Upper lobe of left lung (tissue), 6 donors: ENCODE results near the gene TRAF5. TPM values are rescaled to one million over a fixed set of nuclear protein-coding genes. Genes with fewer than 3 reads are reported as not detected.
A peak's percentile ranks its signal among the peaks of the same experiment; 100 is the strongest.
"Not testable (repeated sequence)": the region's sequence is repeated elsewhere in the genome, so short reads cannot be mapped to it uniquely, and the experiment has no call there.

Source experiments
- ATAC-seq, 2 donors: fragments of 200-7000 bp; cut with Tn5 transposase; one replicate each; pipeline ENCODE4 v1.9.1; 2022; ENCODE audit warnings: mild to moderate bottlenecking in 2 of 2, moderate library complexity in 2 of 2; ENCODE audit not compliant: low FRiP score in 2 of 2
- DNase-seq, 2 donors: peaks; one replicate each; pipeline ENCODE4 v3.0.0-alpha.2; 2019 to 2020
- H3K27ac ChIP-seq, 4 donors: fragments of 200-600 bp; sonication (generic); one replicate each; pipeline ENCODE4 v1.5.1; 2016 to 2019
- H3K27me3 ChIP-seq, 4 donors: fragments of 200-600 bp; sonication (generic); one replicate each; pipeline ENCODE4 v1.5.1; 2017 to 2019
- H3K36me3 ChIP-seq, 4 donors: fragments of 200-600 bp; sonication (generic); one replicate each; pipeline ENCODE4 v1.5.1; 2016 to 2019
- H3K4me1 ChIP-seq, 4 donors: fragments of 200-600 bp; sonication (generic); one replicate each; pipeline ENCODE4 v1.5.1; 2018 to 2019
- H3K4me3 ChIP-seq, 4 donors: fragments of 200-600 bp; sonication (generic); one replicate each; pipeline ENCODE4 v1.5.1; 2017 to 2019; ENCODE audit warnings: mild to moderate bottlenecking in 2 of 4, moderate library complexity in 1 of 4
- H3K9me3 ChIP-seq, 4 donors: fragments of 200-600 bp; sonication (generic); one replicate each; pipeline ENCODE4 v1.5.1; 2018 to 2019
- CTCF ChIP-seq, 6 experiments: fragments of 450-650 bp in 4 of 6; fragments of 200-600 bp in 2 of 6; sonication (generic) in 2 of 6; IDR thresholded peaks; one replicate each; pipeline ENCODE4 v1.5.1; 2016 to 2019; ENCODE audit warnings: antibody characterized with exemption in 6 of 6
- EP300 ChIP-seq, 4 donors: sonication (generic); formaldehyde crosslinking; IDR thresholded peaks; one replicate each; pipeline ENCODE4 v1.5.1; 2017; ENCODE audit warnings: antibody characterized with exemption in 4 of 4, control low read depth in 2 of 4
- POLR2A ChIP-seq, 4 donors: fragments of 450-650 bp; IDR thresholded peaks; one replicate each; pipeline ENCODE4 v1.5.1; 2016 to 2017; ENCODE audit warnings: antibody characterized with exemption in 4 of 4, mild to moderate bottlenecking in 2 of 4
- POLR2AphosphoS5 ChIP-seq, 2 donors: sonication (generic); formaldehyde crosslinking; IDR thresholded peaks; one replicate each; pipeline ENCODE4 v1.5.1; 2017; ENCODE audit warnings: antibody characterized with exemption in 2 of 2
- whole genome bisulfite sequencing, 2 donors: methylation state at CpG; one replicate each; pipeline ENCODE4 v1.1.5; 2017 to 2018; 5-methylcytosine and 5-hydroxymethylcytosine counted together
- total RNA-seq, 6 donors: library from RNA; depleted of rRNA in 4 of 6; stranded (reverse); fragments of >200 nt in 4 of 6; gene quantifications; one replicate each; pipeline versions ENCODE4 v1.1.0 to v1.2.1, GENCODE V29; 2016 to 2021
- donor health status: DM: no; HTN: no; CAD: no; lungs with moderate emphysema.
- donor health status: DM: no; HTN: yes; CAD: no; lungs with severe emphysema.

Gene TRAF5
- total RNA-seq, 6 donors from 2014 or later = 4.6 to 13.6 (median 9.5) TPM

GRCh38 chr1:211393203-211393602 is 66.6 kb downstream of the TRAF5 start:
- Histone ChIP-seq H3K27ac (no peak overlapping the region), H3K36me3 (peaks cover 0 to 10% (median 3%) of the 10 kb centered on the region in 4 donors), H3K27me3 (no peaks in the 10 kb centered on the region), H3K4me3 (no peak overlapping the region), H3K9me3 (no peaks in the 10 kb centered on the region), H3K4me1 (no peaks in the 10 kb centered on the region)
- ATAC-seq = no peak
- no peak for DNase-seq
- TF ChIP-seq CTCF (IDR thresholded peaks at IDR 0.05) (no peak), POLR2AphosphoS5 (IDR thresholded peaks at IDR 0.05) (no peak), POLR2A (IDR thresholded peaks at IDR 0.05) (no peak), EP300 (IDR thresholded peaks at IDR 0.05) (no peak)
- WGBS, 2 donors = 75 to 80% methylated on average over 1 of the region's 1 CpG

- DNase-seq = not testable (repeated sequence)
- 82 to 84% methylated on average over 13 of the region's 13 CpGs for WGBS, 2 donors
Measured at GRCh38 chr1:211398266-211398930, 71.8 kb downstream of the TRAF5 start.

GRCh38 chr1:211399851-211400393 is 73.3 kb downstream of the TRAF5 start:
- not testable (repeated sequence) for H3K27ac ChIP-seq, ATAC-seq, H3K9me3 ChIP-seq, H3K4me3 ChIP-seq, H3K4me1 ChIP-seq, H3K27me3 ChIP-seq, DNase-seq
- 86 to 87% methylated on average over 13 of the region's 13 CpGs for WGBS, 2 donors
- peaks cover 0 to 13% (median 4%) of the 10 kb centered on the region in 4 donors for H3K36me3 ChIP-seq

More at GRCh38 chr1:211398266-211398930, 71.8 kb downstream of the TRAF5 start:
- not testable (repeated sequence) for H3K4me1 ChIP-seq, H3K4me3 ChIP-seq, ATAC-seq, H3K27ac ChIP-seq, H3K9me3 ChIP-seq, H3K27me3 ChIP-seq
- peaks cover 0 to 13% (median 4%) of the 10 kb centered on the region in 4 donors for H3K36me3 ChIP-seq

GRCh38 chr1:211401751-211402150 is 75.1 kb downstream of the TRAF5 start:
- not testable (repeated sequence) for H3K27me3 ChIP-seq, H3K4me3 ChIP-seq, ATAC-seq, DNase-seq, H3K27ac ChIP-seq, H3K9me3 ChIP-seq, H3K36me3 ChIP-seq, H3K4me1 ChIP-seq
- 94 to 95% methylated on average over 1 of the region's 1 CpG for WGBS, 2 donors

- ATAC-seq, H3K4me3 ChIP-seq, H3K9me3 ChIP-seq, DNase-seq, H3K27ac ChIP-seq, H3K36me3 ChIP-seq, H3K4me1 ChIP-seq, H3K27me3 ChIP-seq: not testable (repeated sequence)
- 88 to 96% methylated on average over 2 to 3 of the region's 3 CpGs for WGBS, 2 donors
Measured at GRCh38 chr1:211406086-211406485, 79.5 kb downstream of the TRAF5 start.

GRCh38 chr1:211407749-211408148 is 81.1 kb downstream of the TRAF5 start:
- peak in 1 of 2 donors; percentile 64 for DNase-seq
- H3K9me3 ChIP-seq, H3K4me1 ChIP-seq, ATAC-seq, H3K4me3 ChIP-seq, H3K36me3 ChIP-seq, H3K27ac ChIP-seq, H3K27me3 ChIP-seq: not testable (repeated sequence)
- WGBS, 2 donors = 86 to 91% methylated on average over 1 to 7 of the region's 7 CpGs

GRCh38 chr1:211411639-211412038 is 85.0 kb downstream of the TRAF5 start:
- Histone ChIP-seq H3K27me3 (no peaks in the 10 kb centered on the region), H3K36me3 (no peaks in the 10 kb centered on the region), H3K27ac (no peak overlapping the region), H3K4me3 (no peak overlapping the region), H3K9me3 (no peaks in the 10 kb centered on the region), H3K4me1 (peaks cover 0 to 2% (median 0%) of the 10 kb centered on the region in 4 donors)
- ATAC-seq (no peak), DNase-seq (no peak)
- 90 to 92% methylated on average over 3 of the region's 3 CpGs for WGBS, 2 donors
- TF ChIP-seq POLR2A (IDR thresholded peaks at IDR 0.05) = no peak
- TF ChIP-seq POLR2AphosphoS5 (IDR thresholded peaks at IDR 0.05) = no peak
- no peak for TF ChIP-seq EP300 (IDR thresholded peaks at IDR 0.05)
- TF ChIP-seq CTCF (IDR thresholded peaks at IDR 0.05) = no peak
